Right lobe of liver (tissue), 4 donors: ENCODE data around the gene PODXL2.

Experiments used
- CTCF ChIP-seq, 4 donors: fragments of 200-600 bp in 3 of 4; fragments of 450-650 bp in 1 of 4; IDR thresholded peaks; one replicate each; pipeline versions ENCODE4 v1.5.1 to v1.8.0; 2016 to 2022; ENCODE audit warnings: antibody characterized with exemption in 4 of 4, mild to moderate bottlenecking in 2 of 4
- POLR2A ChIP-seq: fragments of 450-650 bp; IDR thresholded peaks from one replicate; pipeline ENCODE4 v1.6.1; 2017; ENCODE audit warnings: antibody characterized with exemption, mild to moderate bottlenecking
- donor health status: DM: no; HTN: no; CAD: no.
- donor health status: DM: no; HTN: no; CAD: no.
- donor health status: DM: no; HTN: yes; CAD: no.

GRCh38 chr3:127667119-127667681, 38.2 kb downstream of the PODXL2 start:
- TF ChIP-seq CTCF (IDR thresholded peaks at IDR 0.05) (no peak), POLR2A (no peak)
